SU-DHL-6 (cell line): Measurements from ENCODE around the gene EFCAB8.

ENCODE experiments used
- CTCF ChIP-seq: fragments of 200-600 bp; sonication (generic); IDR thresholded peaks from one replicate; pipeline ENCODE4 v1.5.1; 2017; ENCODE audit warnings: antibody characterized with exemption, mild to moderate bottlenecking, low read length, moderate library complexity; ENCODE audit not compliant: insufficient read depth, poor library complexity, severe bottlenecking
- EZH2phosphoT487 ChIP-seq: fragments of 200-600 bp; sonication (generic), shearing (Covaris generic); conservative IDR thresholded peaks from 2 replicates; pipeline ENCODE4 v1.6.1; 2018; ENCODE audit warnings: mild to moderate bottlenecking, antibody characterized with exemption, low read length, moderate library complexity, mixed read lengths

- TF ChIP-seq CTCF (no peak), EZH2phosphoT487 (no peak)
These were observed 17.5 kb upstream of the EFCAB8 start for GRCh38 chr20:32841174-32841573.
